ENCODE data around the gene SREBF1.

DNA sequence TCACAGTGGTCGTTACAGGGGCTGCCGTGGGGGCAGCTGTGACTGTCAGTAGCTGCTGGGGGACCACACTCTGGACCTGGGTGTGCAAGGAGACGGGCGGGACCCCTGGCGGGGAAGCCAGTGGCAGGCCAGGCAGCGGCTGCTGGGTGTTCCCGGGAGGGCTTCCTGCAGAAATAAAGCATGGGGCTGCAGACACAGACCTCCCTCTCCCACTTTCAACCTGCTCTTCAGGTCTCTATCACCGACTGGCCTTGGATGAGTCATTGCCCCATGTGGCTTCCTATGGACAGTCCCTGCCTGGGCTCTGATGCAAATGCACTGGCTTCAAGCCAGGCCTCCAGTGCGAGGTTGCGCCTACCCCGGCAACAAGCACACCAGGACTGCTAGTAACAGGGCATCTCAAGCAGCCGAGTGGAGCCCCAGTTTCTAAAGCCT lies 17.2 kb downstream of the SREBF1 start:
- TF ChIP-seq, protein P1, sequence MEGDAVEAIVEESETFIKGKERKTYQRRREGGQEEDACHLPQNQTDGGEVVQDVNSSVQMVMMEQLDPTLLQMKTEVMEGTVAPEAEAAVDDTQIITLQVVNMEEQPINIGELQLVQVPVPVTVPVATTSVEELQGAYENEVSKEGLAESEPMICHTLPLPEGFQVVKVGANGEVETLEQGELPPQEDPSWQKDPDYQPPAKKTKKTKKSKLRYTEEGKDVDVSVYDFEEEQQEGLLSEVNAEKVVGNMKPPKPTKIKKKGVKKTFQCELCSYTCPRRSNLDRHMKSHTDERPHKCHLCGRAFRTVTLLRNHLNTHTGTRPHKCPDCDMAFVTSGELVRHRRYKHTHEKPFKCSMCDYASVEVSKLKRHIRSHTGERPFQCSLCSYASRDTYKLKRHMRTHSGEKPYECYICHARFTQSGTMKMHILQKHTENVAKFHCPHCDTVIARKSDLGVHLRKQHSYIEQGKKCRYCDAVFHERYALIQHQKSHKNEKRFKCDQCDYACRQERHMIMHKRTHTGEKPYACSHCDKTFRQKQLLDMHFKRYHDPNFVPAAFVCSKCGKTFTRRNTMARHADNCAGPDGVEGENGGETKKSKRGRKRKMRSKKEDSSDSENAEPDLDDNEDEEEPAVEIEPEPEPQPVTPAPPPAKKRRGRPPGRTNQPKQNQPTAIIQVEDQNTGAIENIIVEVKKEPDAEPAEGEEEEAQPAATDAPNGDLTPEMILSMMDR (IDR thresholded peaks at IDR 0.05) = no peak
- no peak for TF ChIP-seq POLR2A (IDR thresholded peaks at IDR 0.05)
